NCI-H187 treated with DMSO at 0.1 percent for 48 hours (cell line): Measurements from ENCODE around the gene MAN1C1.
A peak's percentile ranks its signal among the peaks of the same experiment; 100 is the strongest.
"Not testable (repeated sequence)": the region's sequence is repeated elsewhere in the genome, so short reads cannot be mapped to it uniquely, and the experiment has no call there.

ENCODE experiments used
- DNase-seq: peaks from one replicate; lab custom pipeline; 2025; lab: John Stamatoyannopoulos, UW

Gene MAN1C1

GRCh38 chr1:25634896-25635295, 18.3 kb downstream of the MAN1C1 start:
- no peak for DNase-seq

GRCh38 chr1:25636141-25636540, 19.6 kb downstream of the MAN1C1 start:
- DNase-seq, result not testable (repeated sequence)

DNA sequence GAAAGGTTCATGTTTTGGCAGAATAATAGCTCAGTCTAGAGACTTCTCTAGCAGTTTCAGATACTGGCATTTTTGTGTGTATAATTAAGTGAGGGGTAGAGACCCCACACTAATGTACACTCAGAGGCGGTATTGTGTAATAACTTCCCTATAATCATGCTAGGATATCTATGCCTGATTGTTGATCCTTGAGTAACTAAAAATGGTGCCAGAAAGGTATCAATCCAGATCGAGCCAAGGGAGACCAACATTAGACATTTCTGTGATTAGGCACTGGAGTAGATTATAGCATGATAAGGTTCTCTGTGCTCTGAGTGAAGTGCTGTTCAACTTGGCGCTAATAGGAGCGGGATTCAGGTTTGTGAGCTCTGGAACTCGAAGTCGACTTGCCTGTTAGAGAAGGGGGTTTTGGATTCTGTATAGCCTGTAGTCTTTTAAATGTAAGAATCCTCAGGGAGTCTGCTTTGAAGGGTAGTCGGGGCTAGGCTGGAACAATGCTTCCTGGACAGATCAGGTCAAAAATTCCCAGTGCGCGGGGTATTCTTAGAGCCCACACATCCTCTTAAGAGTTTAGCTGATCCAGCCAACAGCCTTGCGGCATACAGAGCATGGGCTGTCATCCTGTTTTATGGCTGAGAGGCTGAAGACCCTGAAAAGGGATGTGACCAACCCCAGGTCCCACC, 24.2 kb downstream of the MAN1C1 start:
- DNase-seq, result no peak

DNA sequence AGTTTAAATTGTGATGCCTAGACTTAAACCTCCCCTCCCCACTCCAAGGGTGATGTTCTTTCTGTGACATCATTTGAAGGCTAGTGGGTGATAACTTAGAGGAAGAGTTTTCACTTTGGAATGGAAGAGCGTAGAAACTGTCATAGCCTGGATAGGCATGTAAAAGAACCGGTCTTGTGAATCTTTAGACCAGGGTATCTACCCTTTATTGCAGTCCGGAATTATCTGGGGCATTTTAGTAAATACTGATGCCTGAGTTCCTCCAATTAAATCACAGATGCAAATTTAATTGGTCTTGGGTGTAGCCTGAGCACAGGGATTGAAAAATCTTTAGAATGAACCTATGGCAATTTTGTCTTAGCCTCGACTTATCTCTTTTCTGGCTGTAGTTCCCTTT, 24.7 kb downstream of the MAN1C1 start:
- DNase-seq, result no peak

- DNase-seq, result no peak
Measured at GRCh38 chr1:25641931-25642573, 25.5 kb downstream of the MAN1C1 start.

DNA sequence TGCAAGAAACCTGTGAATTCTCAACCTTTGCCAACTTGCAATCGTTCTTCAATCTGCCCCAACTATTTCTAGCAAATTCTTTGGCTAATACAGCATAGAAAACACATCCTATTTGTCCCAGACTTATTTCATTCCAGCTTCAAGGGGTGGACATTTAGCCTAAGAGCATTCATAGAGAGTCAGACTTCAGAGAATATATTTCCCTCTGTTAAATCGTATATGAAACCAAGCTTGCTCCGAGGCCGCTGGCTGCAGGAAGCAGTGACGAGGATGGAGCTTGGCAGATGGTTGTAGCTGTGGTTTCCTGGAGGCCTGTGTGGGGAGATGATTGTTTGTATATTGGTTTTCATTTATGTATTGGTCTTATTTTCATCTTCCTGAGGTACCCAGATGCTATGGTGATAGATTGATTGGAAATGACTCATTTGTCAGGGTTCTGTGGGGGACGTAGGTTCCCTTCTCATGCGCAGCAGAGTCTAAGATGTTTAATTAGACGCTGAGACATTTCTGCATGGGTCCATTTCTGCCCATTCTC, 26.1 kb downstream of the MAN1C1 start:
- DNase-seq, result no peak

DNA sequence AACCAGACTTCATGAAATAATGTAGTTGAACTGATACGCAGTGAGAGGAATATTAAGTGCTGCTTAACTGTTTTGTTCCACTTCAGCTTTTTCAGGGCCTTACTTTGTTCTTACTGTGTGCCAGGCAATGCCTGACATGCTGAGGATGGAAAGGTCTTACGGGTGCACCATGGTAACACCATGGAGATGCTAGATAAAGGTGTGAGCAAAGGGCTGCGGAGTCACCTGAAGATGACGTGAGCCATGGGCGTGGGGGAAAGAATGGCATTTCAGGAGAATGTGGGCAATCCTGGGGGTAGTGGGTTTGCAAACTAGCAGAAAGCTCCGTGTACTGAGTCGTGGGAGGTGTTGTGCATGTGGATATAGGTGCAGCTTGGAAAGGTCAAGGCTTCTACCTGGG, 27.3 kb downstream of the MAN1C1 start:
- DNase-seq, result no peak

GRCh38 chr1:25644962-25645361, 28.4 kb downstream of the MAN1C1 start:
- no peak for DNase-seq

DNA sequence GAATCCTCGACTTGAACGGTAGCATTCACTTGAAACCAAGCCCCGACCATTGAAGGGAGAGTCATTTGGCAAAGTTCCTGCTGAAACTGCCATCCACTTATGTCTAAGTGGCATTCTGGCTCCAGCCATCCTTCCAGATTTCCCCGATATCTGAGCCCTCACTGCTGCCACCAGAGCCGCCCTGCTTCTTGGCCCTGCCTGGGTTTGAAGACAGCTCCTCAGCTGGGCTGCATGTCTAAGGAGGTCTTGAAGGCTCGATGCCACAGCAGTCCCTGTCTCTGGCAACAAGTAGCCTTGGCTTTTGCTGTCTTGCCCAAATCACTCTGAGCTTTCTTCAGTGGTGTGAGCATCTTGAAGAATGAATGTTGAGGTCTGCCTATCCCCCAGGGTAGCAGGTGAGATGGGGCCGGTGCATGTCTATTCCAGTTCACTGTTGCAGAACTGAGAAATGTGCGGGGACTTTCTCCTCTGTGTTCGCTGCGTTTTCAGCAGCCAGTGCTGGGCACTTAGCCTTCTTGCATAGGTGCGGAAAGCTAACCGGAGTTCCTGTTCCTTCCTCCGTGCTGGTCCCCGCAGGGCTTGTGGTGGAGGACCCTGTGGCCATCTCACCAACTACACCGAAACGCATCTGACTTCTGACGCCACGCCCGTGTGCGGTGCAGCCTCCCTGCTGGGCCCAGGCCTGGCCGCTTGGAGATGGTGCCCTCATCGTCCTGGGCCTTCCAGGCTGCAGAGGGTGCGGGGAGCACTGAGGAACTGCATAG, 29.2 kb downstream of the MAN1C1 start:
- peak; percentile 6 for DNase-seq

- no peak for DNase-seq
Measured at GRCh38 chr1:25647106-25647505, 30.5 kb downstream of the MAN1C1 start.

GRCh38 chr1:25647863-25648262, 31.3 kb downstream of the MAN1C1 start:
- DNase-seq, result no peak

DNA sequence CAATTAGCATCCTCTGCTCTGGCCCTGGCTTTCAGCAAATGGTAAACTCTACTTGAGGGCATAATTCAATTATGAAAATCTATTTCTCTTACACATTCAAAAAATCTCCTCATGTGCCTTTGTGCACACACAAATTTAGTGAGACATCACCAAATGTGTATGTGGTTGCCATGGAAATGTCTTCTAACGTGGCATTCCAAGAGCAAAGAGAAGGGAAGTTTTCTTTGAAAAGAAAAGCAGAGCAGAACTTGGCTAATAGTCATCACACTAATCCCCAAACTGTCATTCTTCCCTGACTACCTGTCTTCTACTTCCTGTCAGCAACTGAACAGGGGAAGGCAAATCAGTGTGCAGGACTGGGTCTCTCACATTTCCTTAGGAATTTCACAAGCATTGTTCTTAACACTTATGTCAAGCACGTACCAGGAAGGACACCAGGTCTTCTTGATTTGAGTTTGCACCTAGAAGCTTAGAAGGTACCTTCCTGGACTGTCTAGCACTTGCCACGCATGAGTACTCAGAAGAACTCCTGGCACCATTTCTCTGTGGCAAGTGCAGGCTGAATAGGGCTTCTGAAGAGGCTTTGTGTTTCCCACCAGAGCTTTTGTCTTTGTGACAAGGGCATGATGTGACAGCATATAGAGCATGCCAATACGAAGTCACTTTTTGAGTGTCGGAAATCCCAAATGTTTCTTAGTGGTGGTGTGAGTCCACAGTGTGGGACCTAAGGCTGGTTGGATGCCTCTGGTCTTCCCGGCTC, 32.3 kb downstream of the MAN1C1 start:
- DNase-seq, result no peak

DNA sequence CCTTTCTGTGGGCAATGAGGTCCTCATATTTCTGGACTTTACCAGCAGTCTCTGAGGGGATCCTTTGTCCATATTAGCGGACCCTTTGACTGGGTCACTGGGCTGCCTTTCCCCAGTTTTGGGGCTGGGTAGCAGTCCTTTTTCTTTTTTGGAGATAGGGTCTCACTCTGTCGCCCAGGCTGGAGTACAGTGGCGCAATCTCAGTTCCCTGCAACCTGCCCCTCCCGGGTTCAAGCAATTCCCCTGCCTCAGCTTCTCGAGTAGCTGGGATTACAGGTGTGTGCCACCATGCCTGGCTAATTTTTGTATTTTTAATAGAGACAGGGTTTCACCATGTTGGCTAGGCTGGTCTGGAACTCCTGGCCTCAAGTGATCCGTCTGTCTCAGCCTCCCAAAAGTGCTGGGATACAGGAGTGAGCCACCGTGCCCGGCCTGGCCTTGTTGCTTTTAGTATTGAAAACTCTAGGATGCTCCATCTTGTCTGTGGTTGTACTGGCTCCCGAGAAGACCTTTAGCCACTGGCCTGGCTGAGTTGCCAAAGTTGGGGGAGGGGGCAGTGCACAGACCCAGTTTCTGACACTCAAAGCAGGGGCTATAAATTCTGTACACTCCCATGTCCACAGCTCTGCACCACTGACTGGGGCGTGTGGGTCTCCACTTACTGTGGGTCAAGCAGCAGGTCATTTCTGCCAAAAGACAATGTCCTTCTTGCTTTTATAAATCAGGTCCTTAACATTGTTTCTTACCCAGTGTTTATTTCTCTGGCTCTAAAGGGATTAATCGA, 33.1 kb downstream of the MAN1C1 start:
- DNase-seq, result no peak

- DNase-seq, result no peak
Measured at GRCh38 chr1:25650289-25650576, 33.6 kb downstream of the MAN1C1 start.

DNA sequence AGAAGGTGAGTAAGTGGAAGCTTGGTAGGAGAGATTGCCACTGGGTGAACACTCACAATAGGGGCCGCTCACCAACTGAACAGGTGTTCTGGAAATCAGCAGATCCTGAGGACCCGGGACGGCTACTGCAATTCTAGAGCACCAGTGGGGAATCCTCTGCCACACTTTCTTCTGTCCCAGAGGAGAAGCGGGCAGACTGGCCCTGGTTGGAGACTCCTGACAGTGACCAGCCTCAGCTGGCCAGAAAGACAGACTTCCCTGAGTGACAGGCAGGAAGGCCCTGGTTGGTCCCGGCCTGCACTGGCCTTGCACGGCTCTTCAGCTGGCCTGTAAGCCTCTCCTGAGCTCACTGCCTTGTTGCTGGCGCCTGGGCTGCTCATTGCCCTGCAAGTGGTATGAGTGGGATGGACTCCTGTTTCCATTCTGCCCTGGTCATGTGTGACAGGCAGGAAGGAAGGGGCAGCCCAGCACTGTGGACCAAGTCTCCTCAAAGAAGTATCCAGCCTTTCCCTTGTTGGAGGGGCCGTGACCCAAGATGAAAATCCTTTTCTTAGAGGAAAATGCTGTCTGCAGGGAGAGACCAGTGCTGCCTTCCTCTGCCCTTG, 34.5 kb downstream of the MAN1C1 start:
- no peak for DNase-seq

- no peak for DNase-seq
Measured at GRCh38 chr1:25651824-25652741, 35.5 kb downstream of the MAN1C1 start.

DNA sequence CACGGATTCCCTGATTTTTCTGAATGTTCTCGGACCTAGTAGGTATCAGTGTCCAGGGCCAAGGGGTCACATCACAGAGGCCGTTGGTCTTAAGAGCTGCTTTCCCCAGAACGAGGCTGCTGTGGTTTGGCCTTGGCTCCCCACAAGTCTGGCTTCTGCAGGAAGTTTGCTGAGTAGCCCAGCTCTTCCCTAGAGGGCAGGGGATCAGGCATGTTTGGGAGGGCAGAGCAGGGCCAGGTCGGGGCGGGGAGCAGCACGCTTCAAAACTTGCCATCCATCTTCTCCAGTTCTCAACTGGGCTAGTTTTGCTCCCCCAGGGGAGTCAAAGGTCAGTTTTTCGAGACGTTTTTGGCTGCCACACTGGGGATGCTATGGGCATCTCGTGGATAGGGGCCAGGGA, 37.0 kb downstream of the MAN1C1 start:
- DNase-seq, result no peak

DNA sequence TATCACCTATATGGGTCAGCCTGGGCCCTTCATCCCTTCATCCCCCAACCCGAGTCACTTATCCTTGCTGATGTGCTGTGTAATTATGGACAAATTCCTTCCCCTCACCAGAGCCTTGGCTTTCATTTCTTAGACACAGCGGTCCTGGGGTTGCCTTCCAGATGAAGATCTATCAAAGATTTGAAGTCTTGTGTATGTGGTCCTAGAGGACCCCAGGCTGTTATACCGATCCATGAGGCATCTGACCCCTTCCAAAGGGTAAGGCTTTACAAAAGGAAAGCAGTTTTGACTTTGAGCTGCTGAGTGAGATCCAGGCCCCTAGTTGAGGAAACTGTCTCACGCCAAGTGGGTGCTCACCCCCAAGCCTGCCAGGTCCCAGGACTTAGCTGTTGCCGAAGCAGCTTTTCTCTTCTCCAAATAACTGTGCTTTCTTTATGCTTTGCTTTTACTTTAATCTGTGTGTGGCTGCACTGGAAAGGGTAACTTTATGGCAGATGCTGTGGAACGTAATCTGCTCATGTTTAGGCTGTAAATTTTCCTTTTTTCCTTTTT, 37.6 kb downstream of the MAN1C1 start:
- no peak for DNase-seq

GRCh38 chr1:25657121-25657882, 40.7 kb downstream of the MAN1C1 start:
- no peak for DNase-seq
